SHP77 (cell line): ENCODE results near the gene CMYA5.

ENCODE experiments used
- DNase-seq, 2 experiments: peaks; one replicate each; lab custom pipeline; 2025; lab: John Stamatoyannopoulos, UW

Gene CMYA5

DNA sequence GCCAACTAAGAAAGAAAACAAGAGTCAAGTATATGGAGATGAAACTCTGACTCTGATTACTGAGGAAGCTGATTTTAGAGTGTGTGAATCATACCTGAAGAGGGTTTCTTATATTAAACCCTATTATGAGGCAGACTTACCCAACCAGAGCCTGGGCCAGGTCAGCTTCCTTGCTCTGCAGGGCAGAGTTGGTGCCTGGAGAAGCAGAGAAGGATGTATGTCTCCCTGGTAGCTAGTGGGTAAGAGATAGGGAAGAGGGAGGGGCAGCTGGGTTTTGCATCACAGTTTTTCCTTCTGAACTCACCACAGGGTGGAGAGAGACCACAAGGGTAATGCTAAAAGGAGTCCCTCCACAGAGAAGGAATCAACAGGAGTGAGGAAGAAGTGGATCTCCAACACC lies 104.1 kb downstream of the CMYA5 start:
- no peak for DNase-seq

DNA sequence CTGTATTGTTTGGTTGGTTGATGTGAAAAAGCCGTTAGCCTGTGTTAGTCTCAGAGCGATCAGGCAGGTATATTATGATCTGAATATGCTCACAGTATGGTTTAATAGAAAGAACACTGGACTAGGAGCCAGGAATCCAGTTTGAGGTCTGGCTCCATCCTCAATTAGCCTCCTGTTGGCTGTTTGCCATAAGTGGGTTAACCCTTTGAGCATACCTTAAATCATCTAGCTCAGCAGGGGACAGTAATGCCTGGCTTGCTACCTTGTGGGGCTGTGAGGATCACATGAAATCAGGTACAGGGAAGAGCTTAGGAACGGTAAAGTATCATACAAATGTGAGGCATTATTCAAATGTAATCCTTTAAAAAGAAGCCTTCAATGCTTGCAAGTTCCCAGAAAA lies 104.7 kb downstream of the CMYA5 start:
- DNase-seq = no peak

DNA sequence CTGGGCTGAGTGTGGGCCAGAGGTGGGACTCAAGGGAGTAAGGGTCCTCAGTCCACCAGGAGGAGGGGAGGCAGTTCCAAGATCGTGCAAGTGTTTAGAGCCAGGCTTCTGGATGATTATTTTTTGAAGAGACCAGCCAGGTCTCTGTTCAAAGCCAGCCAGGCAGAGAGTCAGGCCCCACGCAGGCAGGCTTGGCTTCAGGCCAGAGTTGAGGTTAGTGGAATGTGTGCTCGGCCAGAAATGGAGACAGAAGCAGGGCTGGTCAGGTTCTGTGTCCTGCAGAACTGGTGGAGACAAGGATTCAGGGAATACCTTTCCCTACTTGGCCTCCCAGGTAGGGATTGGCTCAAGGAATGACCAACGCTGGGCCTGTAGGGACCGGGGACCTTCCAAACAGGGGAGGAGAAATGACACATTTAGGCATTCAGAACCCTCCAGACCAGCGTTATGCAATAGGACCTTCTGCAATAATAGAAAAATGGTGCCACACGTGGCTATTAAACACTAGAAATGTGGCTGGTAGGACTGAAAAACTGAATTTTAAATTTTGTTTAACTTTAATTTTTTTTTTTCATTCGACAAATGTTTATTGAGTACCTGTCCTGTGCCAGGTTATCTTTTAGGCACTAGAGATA lies 106.2 kb downstream of the CMYA5 start:
- no peak for DNase-seq

- DNase-seq = no peak
Measured at GRCh38 chr5:79798893-79799590, 109.4 kb downstream of the CMYA5 start.

DNA sequence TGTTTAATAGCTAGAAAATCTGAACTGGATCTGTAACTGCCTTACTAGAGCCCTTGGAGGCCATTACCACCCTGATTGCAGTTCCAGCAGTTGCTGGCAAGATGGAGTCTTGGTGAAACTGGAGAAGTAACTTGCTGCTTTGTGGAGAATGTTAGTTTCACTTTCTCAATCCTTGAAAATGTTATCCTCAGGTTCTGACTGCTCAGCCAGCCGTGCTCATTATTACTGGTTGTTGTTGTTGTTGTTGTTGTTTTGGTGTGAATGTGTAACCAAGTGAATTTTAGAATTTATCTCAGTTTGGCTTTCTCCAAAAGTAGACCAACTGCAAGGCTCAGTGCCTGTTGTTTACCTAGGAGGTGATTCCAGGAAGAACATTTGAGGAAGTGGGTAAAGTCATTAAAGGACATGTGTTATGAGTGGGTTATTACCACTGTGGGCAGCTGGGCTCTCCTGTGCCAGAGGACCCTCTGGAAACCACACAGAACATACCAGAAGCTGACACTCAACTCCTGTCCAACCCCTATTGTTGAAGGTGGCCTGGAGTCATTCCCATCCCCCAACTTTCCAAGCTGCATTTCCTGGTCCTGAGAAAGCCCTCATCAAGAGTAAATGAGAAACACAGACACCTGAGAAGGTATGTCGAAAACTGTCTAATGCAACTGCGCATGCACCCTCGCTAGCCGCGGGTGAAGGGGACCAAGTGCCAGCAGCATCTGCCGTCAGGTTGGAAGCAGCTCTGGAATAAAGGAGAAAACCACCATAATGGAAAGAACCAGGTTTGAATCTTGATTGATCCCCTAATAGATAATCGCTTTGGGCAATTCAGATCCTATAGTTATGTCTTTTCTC lies 111.6 kb downstream of the CMYA5 start:
- DNase-seq = no peak

GRCh38 chr5:79802406-79802805 lies 112.8 kb downstream of the CMYA5 start:
- DNase-seq = no peak

- peak; percentile 23 to 29 for DNase-seq
Measured at GRCh38 chr5:79803007-79803406, 113.4 kb downstream of the CMYA5 start.

DNA sequence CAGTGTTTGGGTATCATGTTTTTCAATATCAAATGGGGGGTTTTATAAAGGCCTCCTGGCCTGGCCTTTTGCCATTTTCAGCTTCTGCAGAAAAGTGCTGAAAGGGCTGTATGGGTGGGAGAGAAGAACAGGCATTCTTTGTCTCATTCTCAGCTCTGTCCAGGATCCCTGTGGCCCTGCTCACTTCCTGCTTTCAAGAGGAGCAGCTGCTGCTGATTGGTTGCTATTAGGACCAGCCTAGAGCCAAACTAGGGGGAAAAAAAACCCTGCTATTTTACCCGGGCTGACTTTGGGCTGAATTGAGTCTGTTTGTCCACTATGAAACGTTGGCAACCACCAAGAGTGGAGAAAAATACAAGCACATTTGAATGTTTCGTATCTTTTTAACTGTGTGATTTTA lies 117.1 kb downstream of the CMYA5 start:
- DNase-seq = no peak

GRCh38 chr5:79809743-79810142 lies 120.1 kb downstream of the CMYA5 start:
- DNase-seq = no peak

GRCh38 chr5:79811081-79811480 lies 121.4 kb downstream of the CMYA5 start:
- no peak for DNase-seq

- DNase-seq = no peak
Measured at GRCh38 chr5:79811904-79812303, 122.3 kb downstream of the CMYA5 start.

DNA sequence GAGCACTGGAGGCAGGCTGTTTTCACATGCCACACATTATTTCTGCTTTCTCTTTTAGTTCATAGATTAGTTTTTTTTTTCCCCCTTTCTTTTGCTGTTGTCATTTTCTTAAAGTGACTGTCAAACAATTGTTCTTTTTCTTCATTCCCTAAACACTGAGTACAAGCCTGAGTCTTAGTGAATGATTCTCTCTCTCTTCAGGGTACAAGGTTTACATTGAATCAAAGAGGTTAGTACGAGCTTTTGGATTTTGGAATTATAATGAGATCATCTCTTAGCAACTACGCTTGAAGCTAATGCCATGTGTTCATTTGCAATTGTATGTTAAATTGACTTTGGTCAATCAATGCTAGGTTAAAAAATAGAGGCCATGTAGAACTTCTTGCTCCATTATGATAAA lies 125.1 kb downstream of the CMYA5 start:
- DNase-seq = no peak

DNA sequence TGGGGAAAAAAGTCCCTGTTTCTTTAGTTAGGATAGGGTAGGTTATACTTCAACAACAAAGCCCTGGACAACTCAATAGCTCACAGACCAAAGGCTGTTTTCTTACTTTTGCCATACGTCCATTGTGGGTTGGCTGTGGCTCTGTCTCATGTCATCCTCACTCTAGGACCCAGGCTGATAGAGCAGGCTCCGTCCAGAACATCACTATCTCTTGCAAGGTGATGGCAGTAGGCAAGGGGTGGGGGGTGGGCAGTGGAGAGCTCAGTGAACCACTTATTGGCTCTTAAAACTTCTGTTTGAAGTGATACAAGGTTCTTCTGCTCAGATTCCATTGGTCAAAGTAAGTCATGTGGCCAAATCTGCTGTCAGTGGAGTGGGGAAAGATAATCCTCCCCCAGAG lies 126.4 kb downstream of the CMYA5 start:
- no peak for DNase-seq

DNA sequence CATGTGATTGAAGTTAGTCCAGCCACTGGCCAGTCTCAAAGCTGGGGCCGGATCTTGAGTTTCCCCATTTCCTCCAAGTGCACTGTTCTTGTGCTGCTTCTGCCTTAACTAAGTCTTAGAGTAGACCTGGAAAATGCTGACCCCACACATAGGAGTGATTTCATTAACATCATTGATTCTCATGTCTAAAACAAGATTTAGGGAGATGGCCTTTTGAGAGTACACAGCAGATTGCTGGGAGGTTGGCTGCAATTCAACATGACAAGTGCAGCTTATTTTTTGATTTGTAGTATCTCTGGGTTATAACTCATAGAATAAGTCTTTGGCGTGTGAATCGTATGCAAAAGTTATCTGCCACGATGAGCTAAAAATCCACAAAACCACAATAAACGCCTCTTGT lies 131.0 kb downstream of the CMYA5 start:
- no peak for DNase-seq

DNA sequence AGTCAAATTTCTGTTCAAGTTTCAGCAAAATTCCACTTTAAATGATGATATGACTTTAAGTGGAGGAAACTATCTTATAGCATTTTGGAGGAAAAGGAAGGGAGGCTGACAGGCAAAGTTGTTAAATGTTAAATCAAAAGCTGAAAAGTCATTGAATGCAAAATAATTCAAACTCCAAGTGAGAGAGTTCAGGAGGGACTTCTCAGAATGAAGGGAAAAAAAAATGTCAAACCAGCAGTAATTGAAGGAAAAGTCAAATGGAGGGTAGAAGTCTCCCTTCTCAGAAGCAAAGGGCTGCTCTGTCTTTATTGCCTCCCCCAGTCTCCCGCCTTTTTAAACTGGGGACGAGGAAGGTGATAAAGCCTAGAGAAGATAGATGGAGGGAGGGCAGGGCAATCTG lies 134.8 kb downstream of the CMYA5 start:
- no peak for DNase-seq

DNA sequence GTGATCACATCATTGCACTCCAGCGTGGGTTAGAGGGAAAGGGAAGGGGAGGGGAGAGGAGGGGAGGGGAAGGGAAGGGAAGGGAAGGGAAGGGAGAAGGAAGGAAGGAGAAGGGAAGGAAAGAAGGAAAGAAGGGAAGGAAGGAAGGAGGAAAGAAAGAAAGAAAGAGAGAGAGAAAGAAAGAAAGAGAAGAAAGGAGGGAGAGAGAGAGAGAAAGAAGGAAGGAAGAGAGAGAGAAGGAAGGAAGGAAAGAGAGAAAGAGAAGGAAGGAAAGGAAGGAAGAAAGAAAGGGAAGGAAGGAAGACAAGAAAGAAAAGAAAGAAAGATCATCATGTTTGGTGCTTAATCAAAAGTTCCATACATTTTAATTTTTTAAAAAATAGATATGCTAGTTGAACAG lies 136.2 kb downstream of the CMYA5 start:
- no peak for DNase-seq

- no peak for DNase-seq
Measured at GRCh38 chr5:79827159-79827629, 137.6 kb downstream of the CMYA5 start.

DNA sequence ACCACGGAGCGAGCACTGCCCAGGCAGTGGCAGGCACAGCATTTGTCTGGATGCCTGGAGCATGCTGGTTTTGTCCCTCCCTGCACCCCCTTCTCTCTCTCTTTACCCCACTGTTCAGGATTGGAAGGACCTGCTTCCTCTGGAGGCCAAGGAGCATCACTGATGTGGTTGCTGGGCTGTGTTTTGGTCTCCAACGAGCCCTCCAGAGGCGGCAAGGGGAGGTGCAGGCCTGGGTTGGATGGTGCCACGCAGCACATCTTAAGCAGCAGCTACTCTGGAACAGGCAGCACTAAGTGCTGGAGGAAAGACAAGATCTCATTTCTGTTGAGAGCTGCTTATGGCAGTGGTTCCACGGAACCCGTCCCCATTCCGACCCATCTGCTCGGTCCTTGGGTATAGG lies 139.6 kb downstream of the CMYA5 start:
- DNase-seq = no peak

GRCh38 chr5:79831381-79832309 lies 142.0 kb downstream of the CMYA5 start:
- no peak for DNase-seq

- no peak for DNase-seq
Measured at GRCh38 chr5:79832911-79833310, 143.3 kb downstream of the CMYA5 start.

DNA sequence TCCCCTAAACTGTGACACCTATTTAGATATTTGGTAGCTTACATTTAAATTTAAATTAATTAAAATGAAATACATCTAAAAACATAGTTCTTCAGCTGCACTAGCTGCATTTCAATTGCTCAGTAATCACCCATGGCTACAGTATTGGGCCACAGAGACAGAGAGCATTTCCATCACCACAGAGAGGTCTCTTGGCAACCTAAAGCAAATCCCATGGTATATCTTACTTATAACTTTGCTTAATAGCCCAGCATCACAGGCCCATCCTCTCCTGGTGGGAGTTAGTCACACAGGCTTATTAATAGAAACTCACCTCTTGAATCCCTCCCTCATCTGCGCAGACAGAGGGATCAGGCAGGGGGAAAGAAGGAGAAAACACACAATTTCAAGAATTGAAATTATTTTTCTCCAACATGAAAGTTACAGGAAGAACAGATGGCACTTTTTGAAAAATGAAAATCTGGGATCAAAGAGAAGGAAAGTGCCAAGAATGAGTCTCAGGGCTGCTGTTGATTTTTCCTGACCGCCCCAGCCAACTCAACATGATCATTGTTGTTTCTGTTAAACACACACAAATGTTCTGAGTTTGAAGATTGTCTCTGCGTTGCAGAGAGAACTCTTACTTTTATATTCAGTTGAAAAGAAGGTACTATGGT lies 144.6 kb downstream of the CMYA5 start:
- no peak for DNase-seq
